Colonic mucosa (tissue), 4 donors: Measurements from ENCODE around the gene ESR2. TPM values are rescaled to one million over a fixed set of nuclear protein-coding genes. Genes with fewer than 3 reads are reported as not detected.

Experiments used
- DNase-seq: peaks from one replicate; pipeline ENCODE4 v3.0.0-alpha.2; 2020
- H3K27ac ChIP-seq: fragments of 200-600 bp; one replicate; pipeline ENCODE4 v1.8.0; 2021
- H3K27me3 ChIP-seq: fragments of 200-600 bp; one replicate; pipeline ENCODE4 v1.8.0; 2021
- H3K36me3 ChIP-seq: fragments of 200-600 bp; one replicate; pipeline ENCODE4 v1.8.0; 2021
- H3K4me1 ChIP-seq: fragments of 200-600 bp; one replicate; pipeline ENCODE4 v1.8.0; 2021; ENCODE audit warnings: mild to moderate bottlenecking
- H3K4me3 ChIP-seq: fragments of 200-600 bp; one replicate; pipeline ENCODE4 v1.8.0; 2021
- H3K9ac ChIP-seq, 2 donors: one replicate each; pipeline ENCODE4 v1.7.0; 2013; ENCODE audit warnings: control low read depth in 2 of 2, low read depth in 2 of 2, low read length in 2 of 2
- H3K9me3 ChIP-seq: fragments of 200-600 bp; one replicate; pipeline ENCODE4 v1.8.0; 2021
- CTCF ChIP-seq: fragments of 200-600 bp; IDR thresholded peaks from one replicate; pipeline ENCODE4 v1.8.0; 2022; ENCODE audit warnings: antibody characterized with exemption, mild to moderate bottlenecking
- intact Hi-C: fragments of 100-400 bp; cut with DNase I; formaldehyde crosslinking; loops from one replicate; pipeline ENCODE4 v1.14.1; 2022
- microRNA-seq: library from miRNA; unstranded; fragments of <30 nt; microRNA quantifications from one replicate; pipeline ENCODE4, GENCODE V29; 2019
- total RNA-seq, 2 donors: library from RNA; stranded (reverse); fragmentation: NEBNext Ultra II Directional in 1 of 2; extraction: Animal tissue kit (Norgen Biotek cat#: 25700) in 1 of 2; gene quantifications; one replicate each; pipeline ENCODE4 v1.2.1, GENCODE V29; 2021
- donor health status: healthy.
- donor health status: DM: no; HTN: no; CAD: no.
- donor health status: DM: no; HTN: no; CAD: no.

ESR2 gene
- total RNA-seq, 2 donors from 2014 or later: 0.42 to 0.85 TPM

- Histone ChIP-seq H3K27ac (no peak overlapping the region), H3K36me3 (no peaks in the 10 kb centered on the region), H3K27me3 (no peaks in the 10 kb centered on the region), H3K4me3 (no peak overlapping the region), H3K9ac (no peak overlapping the region), H3K9me3 (no peaks in the 10 kb centered on the region), H3K4me1 (no peaks in the 10 kb centered on the region)
- intact Hi-C loops: no loop called here
- no peak for TF ChIP-seq CTCF
- DNase-seq: no peak
Measured at GRCh38 chr14:64035143-64035542, 259.0 kb downstream of the ESR2 start.

Small RNA genes lying within 50 kb of the gene (microRNA-seq; reads per million reads assigned to microRNA genes)
- gene MIR548H1: not detected

Other genes starting within 250 kb of the ESR2 start
- 100 to 1,000 TPM in 1 of 2 donors, 10 to 100 TPM in 1; 38.1 to 123 TPM for gene MTHFD1, start 94.0 kb upstream of the ESR2 start, total RNA-seq
- gene AKAP5, start 171.1 kb upstream of the ESR2 start, total RNA-seq: 10 to 100 TPM in 1 of 2 donors, 1 to 10 TPM in 1; 8.1 to 18.1 TPM
- 1 to 10 TPM; 5.6 to 6.1 TPM for gene ZBTB25, start 209.5 kb upstream of the ESR2 start, total RNA-seq
- 10 to 100 TPM; 26.2 to 32.7 TPM for gene ZBTB1, start 210.4 kb upstream of the ESR2 start, total RNA-seq
- gene HSPA2, start 246.4 kb upstream of the ESR2 start, total RNA-seq: 10 to 100 TPM; 21.6 to 66.1 TPM